Dermis microvascular lymphatic vessel endothelial cell (primary cell): Measurements from ENCODE around the gene TADA2A. TPM values are rescaled to one million over a fixed set of nuclear protein-coding genes. Genes with fewer than 3 reads are reported as not detected.
"Not testable (repeated sequence)": the region's sequence is repeated elsewhere in the genome, so short reads cannot be mapped to it uniquely, and the experiment has no call there.

Experiments used
- DNase-seq, 2 donors: peaks; one replicate each; pipeline versions ENCODE4 v3.0.0 to v3.0.0-alpha.2; 2010; ENCODE audit warnings: low read depth in 2 of 2
- total RNA-seq: library from RNA; depleted of rRNA; stranded (reverse); fragments of >200 nt; gene quantifications from 2 replicates; pipeline ENCODE4 v1.2.1, GENCODE V29; 2014

TADA2A gene
- total RNA-seq, 1 donor from 2014 or later: 13.4 TPM

- peak in 1 of 2 donors; percentile 83 for DNase-seq
Observed at GRCh38 chr17:37490638-37491614, 84.2 kb downstream of the TADA2A start.

- no peak for DNase-seq
Observed at GRCh38 chr17:37492167-37492566, 85.5 kb downstream of the TADA2A start.

GRCh38 chr17:37493249-37494027 lies 86.8 kb downstream of the TADA2A start:
- DNase-seq: no peak

GRCh38 chr17:37494401-37494831 lies 87.7 kb downstream of the TADA2A start:
- no peak for DNase-seq

- DNase-seq: no peak
Observed at GRCh38 chr17:37494971-37495370, 88.3 kb downstream of the TADA2A start.

GRCh38 chr17:37500378-37500777 lies 93.7 kb downstream of the TADA2A start:
- DNase-seq: no peak

GRCh38 chr17:37502009-37502936 lies 95.6 kb downstream of the TADA2A start:
- DNase-seq: no peak

- no peak for DNase-seq
Observed at GRCh38 chr17:37503148-37503547, 96.5 kb downstream of the TADA2A start.

GRCh38 chr17:37505333-37505732 lies 98.6 kb downstream of the TADA2A start:
- no peak for DNase-seq

- peak in 1 of 2 donors; percentile 27 for DNase-seq
Observed at GRCh38 chr17:37506678-37507077, 100.0 kb downstream of the TADA2A start.

GRCh38 chr17:37507111-37507510 lies 100.4 kb downstream of the TADA2A start:
- no peak for DNase-seq

- no peak for DNase-seq
Observed at GRCh38 chr17:37510056-37510455, 103.4 kb downstream of the TADA2A start.

- not testable (repeated sequence) for DNase-seq
Observed at GRCh38 chr17:37511642-37512041, 105.0 kb downstream of the TADA2A start.

- DNase-seq: no peak
Observed at GRCh38 chr17:37512442-37513068, 105.9 kb downstream of the TADA2A start.

GRCh38 chr17:37513711-37514110 lies 107.0 kb downstream of the TADA2A start:
- DNase-seq: no peak

- DNase-seq: no peak
Observed at GRCh38 chr17:37516127-37516571, 109.5 kb downstream of the TADA2A start.

- DNase-seq: no peak
Observed at GRCh38 chr17:37517881-37518280, 111.2 kb downstream of the TADA2A start.

GRCh38 chr17:37518826-37519225 lies 112.1 kb downstream of the TADA2A start:
- DNase-seq: no peak

- no peak for DNase-seq
Observed at GRCh38 chr17:37519251-37519985, 112.7 kb downstream of the TADA2A start.

- DNase-seq: no peak
Observed at GRCh38 chr17:37520174-37520573, 113.5 kb downstream of the TADA2A start.
